ENCODE data around the gene GPC6.

The GPC6 gene

GRCh38 chr13:94305463-94305862 lies 1078.9 kb downstream of the GPC6 start:
- TF ChIP-seq, protein P1, sequence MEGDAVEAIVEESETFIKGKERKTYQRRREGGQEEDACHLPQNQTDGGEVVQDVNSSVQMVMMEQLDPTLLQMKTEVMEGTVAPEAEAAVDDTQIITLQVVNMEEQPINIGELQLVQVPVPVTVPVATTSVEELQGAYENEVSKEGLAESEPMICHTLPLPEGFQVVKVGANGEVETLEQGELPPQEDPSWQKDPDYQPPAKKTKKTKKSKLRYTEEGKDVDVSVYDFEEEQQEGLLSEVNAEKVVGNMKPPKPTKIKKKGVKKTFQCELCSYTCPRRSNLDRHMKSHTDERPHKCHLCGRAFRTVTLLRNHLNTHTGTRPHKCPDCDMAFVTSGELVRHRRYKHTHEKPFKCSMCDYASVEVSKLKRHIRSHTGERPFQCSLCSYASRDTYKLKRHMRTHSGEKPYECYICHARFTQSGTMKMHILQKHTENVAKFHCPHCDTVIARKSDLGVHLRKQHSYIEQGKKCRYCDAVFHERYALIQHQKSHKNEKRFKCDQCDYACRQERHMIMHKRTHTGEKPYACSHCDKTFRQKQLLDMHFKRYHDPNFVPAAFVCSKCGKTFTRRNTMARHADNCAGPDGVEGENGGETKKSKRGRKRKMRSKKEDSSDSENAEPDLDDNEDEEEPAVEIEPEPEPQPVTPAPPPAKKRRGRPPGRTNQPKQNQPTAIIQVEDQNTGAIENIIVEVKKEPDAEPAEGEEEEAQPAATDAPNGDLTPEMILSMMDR (conservative IDR thresholded peaks at IDR 0.05; ENCODE audit: low read depth, low read length) = no peak
- peak; percentile 94 for DNase-seq (ENCODE audit: low read depth)
- no peak overlapping the region for H3K4me3 ChIP-seq (ENCODE audit: low read depth, low read length)

DNA sequence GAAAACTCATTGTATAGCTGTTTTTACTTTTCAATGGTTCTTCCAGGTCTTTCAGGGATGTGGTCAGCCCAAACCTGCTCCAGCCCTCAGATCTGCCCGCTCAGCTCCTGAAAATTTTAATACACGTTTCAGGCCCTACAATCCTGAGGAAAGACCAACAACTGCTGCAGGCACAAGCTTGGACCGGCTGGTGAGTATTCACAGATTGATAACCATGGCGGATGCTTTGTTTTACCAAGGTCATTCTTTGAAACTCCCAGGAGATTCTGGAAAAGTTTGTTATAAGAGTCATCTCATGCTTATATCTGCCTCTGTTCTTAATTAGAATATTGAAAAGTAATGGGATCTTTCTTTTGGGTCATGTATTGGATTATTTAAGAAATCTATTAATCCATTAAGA lies 1079.3 kb downstream of the GPC6 start:
- TF ChIP-seq, protein P1 (conservative IDR thresholded peaks at IDR 0.05; ENCODE audit: low read depth, low read length) = no peak
- no peak overlapping the region for H3K4me3 ChIP-seq (ENCODE audit: low read depth, low read length)
- no peak for DNase-seq (ENCODE audit: low read depth)

- TF ChIP-seq, protein P1 (conservative IDR thresholded peaks at IDR 0.05; ENCODE audit: low read depth, low read length) = no peak
- no peak for DNase-seq (ENCODE audit: low read depth)
Observed at GRCh38 chr13:94308832-94309231, 1082.2 kb downstream of the GPC6 start.

DNA sequence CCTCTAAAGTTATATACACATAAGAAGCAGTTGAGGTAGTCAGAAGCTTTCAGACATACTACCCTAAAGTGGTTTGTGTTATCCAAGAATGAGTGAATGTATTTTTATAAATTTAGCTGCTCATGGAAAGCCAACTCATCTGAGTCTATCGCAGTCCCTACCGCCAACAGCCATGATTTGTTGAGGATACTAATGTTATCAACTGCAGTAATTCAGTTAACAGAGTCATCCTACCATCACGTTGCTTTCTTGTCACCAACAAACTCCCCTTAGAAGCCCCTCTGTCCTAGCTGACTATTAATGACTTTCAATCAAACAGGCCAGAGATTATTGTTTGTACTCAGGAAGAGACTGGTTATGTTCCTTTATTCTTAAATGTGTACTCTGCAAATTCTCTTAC lies 1083.0 kb downstream of the GPC6 start:
- no peak for DNase-seq (ENCODE audit: low read depth)
- H3K4me3 ChIP-seq (ENCODE audit: low read depth, low read length) = no peak overlapping the region
- TF ChIP-seq, protein P1 (conservative IDR thresholded peaks at IDR 0.05; ENCODE audit: low read depth, low read length) = no peak

More at GRCh38 chr13:94308832-94309231, 1082.2 kb downstream of the GPC6 start:
- no peak overlapping the region for H3K4me3 ChIP-seq (ENCODE audit: low read depth, low read length)

DNA sequence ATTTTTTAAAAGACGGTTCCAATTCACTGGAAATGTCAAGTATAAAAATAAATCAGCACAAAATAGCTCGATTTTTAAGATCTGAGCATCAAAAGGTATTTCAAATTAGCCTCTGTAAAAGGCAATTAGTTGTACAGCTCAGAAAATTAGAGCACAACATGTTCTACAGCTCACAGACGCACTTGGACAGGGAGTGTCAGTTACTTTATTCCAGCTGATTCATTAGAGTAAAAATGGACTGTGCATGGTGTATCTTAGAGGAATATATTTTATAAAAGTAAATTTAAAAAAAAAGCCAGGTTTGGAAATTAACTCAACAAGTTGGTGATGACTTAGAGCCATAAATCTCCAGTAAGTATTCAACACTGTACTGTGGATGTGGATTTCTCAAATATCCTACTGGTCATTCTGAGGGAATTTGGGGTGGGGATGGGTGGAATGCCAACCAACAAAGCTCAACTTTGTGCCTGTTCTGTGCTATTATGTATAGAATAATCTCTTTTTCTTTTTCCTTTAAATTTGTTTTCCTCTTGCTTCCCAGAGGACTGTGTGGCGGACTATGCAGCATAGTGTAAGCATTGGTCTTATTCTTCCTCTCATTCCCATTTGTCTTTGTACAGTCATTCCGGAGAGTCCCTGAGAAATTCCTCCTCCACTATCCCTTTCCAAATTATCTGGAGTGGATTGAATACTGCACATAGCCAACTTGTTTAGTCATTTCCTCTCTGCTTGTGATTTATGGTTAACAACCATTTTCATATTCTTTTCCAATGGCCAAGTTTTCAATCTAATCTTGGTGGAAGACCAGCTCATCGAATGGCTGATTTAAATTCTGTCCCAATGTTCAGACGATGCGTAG lies 1083.6 kb downstream of the GPC6 start:
- DNase-seq (ENCODE audit: low read depth) = peak; percentile 80
- TF ChIP-seq, protein P1 (conservative IDR thresholded peaks at IDR 0.05; ENCODE audit: low read depth, low read length) = no peak
- no peak overlapping the region for H3K4me3 ChIP-seq (ENCODE audit: low read depth, low read length)

DNA sequence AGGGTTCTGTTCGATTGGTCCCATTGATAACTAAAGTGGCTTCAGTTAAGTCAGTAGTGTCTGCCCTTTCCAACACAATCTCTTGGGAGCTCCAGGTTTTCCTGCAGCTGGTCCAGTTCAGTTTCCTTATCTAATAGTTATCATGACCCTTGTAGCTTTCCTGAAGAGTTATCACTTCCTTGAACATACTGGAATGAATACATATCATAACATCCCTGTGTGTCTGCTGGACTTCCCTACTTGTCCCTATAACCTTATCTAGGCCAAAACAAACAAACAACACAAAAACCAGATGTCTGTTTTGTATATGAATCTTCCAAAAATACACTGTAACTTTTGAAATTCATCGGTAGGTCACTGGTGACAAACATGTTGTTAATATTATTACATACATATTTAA lies 1085.3 kb downstream of the GPC6 start:
- no peak for DNase-seq (ENCODE audit: low read depth)
- no peak overlapping the region for H3K4me3 ChIP-seq (ENCODE audit: low read depth, low read length)
- TF ChIP-seq, protein P1 (conservative IDR thresholded peaks at IDR 0.05; ENCODE audit: low read depth, low read length) = no peak

Data from choroid plexus epithelial cell (primary cell).